ENCODE results near the gene TFDP2.
A peak's percentile ranks its signal among the peaks of the same experiment; 100 is the strongest.
"Not testable (repeated sequence)": the region's sequence is repeated elsewhere in the genome, so short reads cannot be mapped to it uniquely, and the experiment has no call there.

TFDP2 gene

GRCh38 chr3:141959589-141960554 is 189.5 kb downstream of the TFDP2 start:
- DNase-seq: no peak

- DNase-seq: no peak
Measured at GRCh38 chr3:141955175-141955574, 194.2 kb downstream of the TFDP2 start.

GRCh38 chr3:141952611-141953010 is 196.7 kb downstream of the TFDP2 start:
- no peak for DNase-seq

GRCh38 chr3:141950572-141951493 is 198.5 kb downstream of the TFDP2 start:
- no peak for DNase-seq

- DNase-seq: no peak
Measured at GRCh38 chr3:141949972-141950371, 199.4 kb downstream of the TFDP2 start.

GRCh38 chr3:141949399-141949798 is 199.9 kb downstream of the TFDP2 start:
- no peak for DNase-seq

GRCh38 chr3:141945726-141946485 is 203.4 kb downstream of the TFDP2 start:
- DNase-seq: no peak

- no peak for DNase-seq
Measured at GRCh38 chr3:141942006-141942405, 207.3 kb downstream of the TFDP2 start.

- peak; percentile 10 for DNase-seq
Measured at GRCh38 chr3:141941093-141941492, 208.3 kb downstream of the TFDP2 start.

GRCh38 chr3:141940194-141940776 is 209.1 kb downstream of the TFDP2 start:
- DNase-seq: peak; percentile 46

GRCh38 chr3:141939759-141940158 is 209.6 kb downstream of the TFDP2 start:
- no peak for DNase-seq

- DNase-seq: no peak
Measured at GRCh38 chr3:141938011-141938500, 211.3 kb downstream of the TFDP2 start.

- DNase-seq: no peak
Measured at GRCh38 chr3:141934354-141934753, 215.0 kb downstream of the TFDP2 start.

GRCh38 chr3:141933421-141934300 is 215.7 kb downstream of the TFDP2 start:
- DNase-seq: no peak

GRCh38 chr3:141930801-141931200 is 218.5 kb downstream of the TFDP2 start:
- DNase-seq: no peak

GRCh38 chr3:141929341-141929995 is 219.9 kb downstream of the TFDP2 start:
- DNase-seq: no peak

- peak; percentile 16 for DNase-seq
Measured at GRCh38 chr3:141928631-141929270, 220.6 kb downstream of the TFDP2 start.

GRCh38 chr3:141926929-141927328 is 222.4 kb downstream of the TFDP2 start:
- no peak for DNase-seq

- not testable (repeated sequence) for DNase-seq
Measured at GRCh38 chr3:141925677-141926076, 223.7 kb downstream of the TFDP2 start.

GRCh38 chr3:141921316-141921715 is 228.0 kb downstream of the TFDP2 start:
- DNase-seq: no peak
